H1 (cell line): ENCODE results near the gene YOD1. TPM values are rescaled to one million over a fixed set of nuclear protein-coding genes. Genes with fewer than 3 reads are reported as not detected.

Experiments used
- CREB1 ChIP-seq: IDR thresholded peaks from 2 replicates; pipeline ENCODE4 v1.6.1; 2012; ENCODE audit warnings: inconsistent platforms
- EGR1 ChIP-seq: IDR thresholded peaks from 2 replicates; pipeline ENCODE4 v1.6.1; 2011; ENCODE audit warnings: low read depth, low read length, borderline replicate concordance
- JUN ChIP-seq: IDR thresholded peaks from 2 replicates; pipeline ENCODE4 v1.6.1; 2011; ENCODE audit warnings: low read depth, mild to moderate bottlenecking, improper control_type of control experiment, low read length
- POLR2A ChIP-seq, 2 experiments: IDR thresholded peaks; 1 replicate in 1 of 2; 2 replicates in 1 of 2; pipeline ENCODE4 v1.6.1; 2011; ENCODE audit warnings: low read depth in 2 of 2, low read length in 2 of 2, mild to moderate bottlenecking in 2 of 2; ENCODE audit errors: control extremely low read depth in 1 of 2
- POU5F1 ChIP-seq: IDR thresholded peaks from 2 replicates; pipeline ENCODE4 v1.6.1; 2011; ENCODE audit warnings: low read depth, mild to moderate bottlenecking, low read length, moderate library complexity
- RAD21 ChIP-seq, 2 experiments: IDR thresholded peaks in 1 of 2; conservative IDR thresholded peaks in 1 of 2; 2 replicates each; pipeline ENCODE4 v1.6.1; 2011; ENCODE audit warnings: low read depth in 2 of 2, low read length in 2 of 2, improper control_type of control experiment in 1 of 2, inconsistent platforms in 1 of 2, mild to moderate bottlenecking in 1 of 2, moderate library complexity in 1 of 2
- ZNF274 ChIP-seq: IDR thresholded peaks from 2 replicates; pipeline ENCODE4 v1.7.0; 2012; ENCODE audit warnings: low read length, borderline replicate concordance; ENCODE audit errors: extremely low read depth
- polyA plus RNA-seq, 7 experiments: library from polyadenylated mRNA; depleted of rRNA in 3 of 7; stranded (reverse) in 5 of 7; unstranded in 2 of 7; fragments of >200 nt in 5 of 7; fragments of 200-250 nt in 2 of 7; gene quantifications; 1 replicate in 5 of 7; 2 replicates in 1 of 7; 4 replicates in 1 of 7; pipeline versions ENCODE4 v1.2.1 to v1.2.3, GENCODE V29; 2011 to 2013; ENCODE audit warnings: missing spikeins in 2 of 7, mixed read lengths in 2 of 7
- total RNA-seq: library from RNA; stranded (reverse); fragmentation: NEBNext Ultra II Directional; extraction: Animal tissue kit (Norgen Biotek cat#: 25700); gene quantifications from 2 replicates; pipeline ENCODE4 v1.2.1, GENCODE V29; 2021
- TF ChIP-seq, protein P1 (sequence below): IDR thresholded peaks from 2 replicates; pipeline ENCODE4 v1.6.1; 2012; ENCODE audit warnings: inconsistent platforms

Gene YOD1
- total and polyA plus RNA-seq, 2 of the 8 experiments (the other 6 are each of a cell fraction or from before 2014, with no cell fraction given), result 1.9 to 11.8 TPM

DNA sequence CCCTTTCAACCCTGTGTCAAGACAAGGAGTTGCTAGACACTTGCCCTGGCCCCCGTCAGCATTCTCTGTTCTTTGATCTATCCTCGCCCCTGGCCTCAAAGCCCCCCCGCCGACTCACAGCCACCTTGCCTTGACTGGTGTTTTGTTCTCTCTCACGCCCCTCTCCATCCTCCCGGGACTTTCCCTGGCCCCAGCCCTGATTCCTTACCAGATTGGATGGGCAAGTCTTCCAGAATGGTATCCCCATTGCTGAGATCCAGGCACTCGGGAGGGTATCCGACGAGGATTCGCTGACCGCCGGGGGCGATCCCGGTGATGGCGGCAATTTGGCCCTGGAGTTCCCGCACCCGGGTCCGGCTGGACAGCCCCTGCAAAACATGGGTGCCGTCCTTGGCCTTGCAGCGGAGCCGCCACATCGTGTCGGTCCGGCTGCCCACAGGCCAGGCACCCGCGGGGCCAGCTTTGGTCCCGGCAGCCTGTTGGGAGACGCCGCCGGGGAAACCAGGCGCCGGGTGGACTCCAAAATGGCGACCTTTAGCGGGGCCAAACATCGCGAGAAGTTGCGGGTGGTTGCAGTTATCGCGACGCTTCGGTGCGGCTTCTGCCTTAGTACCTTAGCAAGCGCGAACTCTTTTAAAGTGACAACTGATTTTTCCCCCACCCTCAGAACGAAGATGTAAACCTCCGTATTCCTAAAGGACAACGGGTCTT lies 373 bp downstream of the YOD1 start (continued):
- no peak for TF ChIP-seq JUN
- TF ChIP-seq ZNF274, result no peak
- no peak for TF ChIP-seq RAD21 (IDR thresholded peaks at IDR 0.05 in 1 of 2, conservative IDR thresholded peaks at IDR 0.05 in 1 of 2; ENCODE audit: low read depth in 2 of 2, low read length in 2 of 2)
- TF ChIP-seq, protein P1, sequence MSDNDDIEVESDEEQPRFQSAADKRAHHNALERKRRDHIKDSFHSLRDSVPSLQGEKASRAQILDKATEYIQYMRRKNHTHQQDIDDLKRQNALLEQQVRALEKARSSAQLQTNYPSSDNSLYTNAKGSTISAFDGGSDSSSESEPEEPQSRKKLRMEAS, result no peak
- TF ChIP-seq EGR1, result no peak
- TF ChIP-seq POLR2A (IDR thresholded peaks at IDR 0.05; ENCODE audit: control extremely low read depth in 1 of 2, low read depth in 2 of 2, low read length in 2 of 2), result peak; percentile 62 to 79
- no peak for TF ChIP-seq CREB1
- no peak for TF ChIP-seq POU5F1
